Fibroblast of lung (primary cell): Measurements from ENCODE around the gene DENND1A.

Experiments used
- CTCF ChIP-seq, 2 donors: IDR thresholded peaks in 1 of 2; conservative IDR thresholded peaks in 1 of 2; 1 replicate in 1 of 2; 2 replicates in 1 of 2; pipeline ENCODE4 v1.5.1; 2011 to 2012; ENCODE audit warnings: low read length in 2 of 2, control low read depth in 1 of 2, inconsistent platforms in 1 of 2, low read depth in 1 of 2, mild to moderate bottlenecking in 1 of 2
- EZH2 ChIP-seq: IDR thresholded peaks from 2 replicates; pipeline ENCODE4 v1.5.1; 2012; ENCODE audit warnings: low read length, control low read depth, mild to moderate bottlenecking; ENCODE audit errors: missing control alignments

- TF ChIP-seq CTCF (conservative IDR thresholded peaks at IDR 0.05 in 1 of 2, IDR thresholded peaks at IDR 0.05 in 1 of 2; ENCODE audit: low read depth in 1 of 2, low read length in 2 of 2) (no peak), EZH2 (no peak)
Observed at GRCh38 chr9:123835821-123836220, 94.1 kb downstream of the DENND1A start.
